HepG2 (cell line): ENCODE data around the gene HES7. TPM values are rescaled to one million over a fixed set of nuclear protein-coding genes. Genes with fewer than 3 reads are reported as not detected.

Source experiments
- ARNT ChIP-seq: fragments of 450-650 bp; IDR thresholded peaks from 2 replicates; pipeline ENCODE4 v1.6.1; 2017
- ASH2L ChIP-seq: fragments of 300-600, 200-600 bp; sonication (generic); IDR thresholded peaks from 2 replicates; pipeline ENCODE4 v1.7.0; 2017; ENCODE audit warnings: low read depth, mild to moderate bottlenecking, moderate library complexity, mixed read lengths, low read length; ENCODE audit not compliant: insufficient read length
- CREBL2 ChIP-seq: sonication (generic); formaldehyde crosslinking; IDR thresholded peaks from 2 replicates; pipeline ENCODE4 v1.8.1; 2023; ENCODE audit warnings: missing genetic modification reagents, mild to moderate bottlenecking, borderline replicate concordance
- DNMT3B ChIP-seq: conservative IDR thresholded peaks from 2 replicates; pipeline ENCODE4 v1.6.1; 2016; ENCODE audit warnings: missing biosample characterization, control low read depth
- GPBP1L1 ChIP-seq: sonication (generic); formaldehyde crosslinking; IDR thresholded peaks from 2 replicates; pipeline ENCODE4 v1.5.0; 2020; ENCODE audit warnings: mild to moderate bottlenecking, missing genetic modification reagents
- NCOA1 ChIP-seq: sonication (generic); formaldehyde crosslinking; IDR thresholded peaks from 2 replicates; pipeline ENCODE4 v1.9.0; 2021; ENCODE audit warnings: missing genetic modification reagents
- NFE2L1 ChIP-seq: sonication (generic); formaldehyde crosslinking; IDR thresholded peaks from 2 replicates; pipeline ENCODE4 v1.4.0; 2020; ENCODE audit warnings: missing genetic modification reagents, mild to moderate bottlenecking, borderline replicate concordance
- SMAD3 ChIP-seq: sonication (generic); formaldehyde crosslinking; IDR thresholded peaks from 2 replicates; pipeline ENCODE4 v1.4.0; 2020; ENCODE audit warnings: missing genetic modification reagents
- SP1 ChIP-seq, 2 experiments: fragments of 450-650 bp in 1 of 2; sonication (generic) in 1 of 2; formaldehyde crosslinking in 1 of 2; IDR thresholded peaks; 2 replicates each; pipeline versions ENCODE4 v1.4.0 to v1.6.1; 2016 to 2020; ENCODE audit warnings: missing genetic modification reagents in 1 of 2
- SP4 ChIP-seq: sonication (generic); formaldehyde crosslinking; IDR thresholded peaks from 2 replicates; pipeline ENCODE4 v1.8.1; 2023; ENCODE audit warnings: mild to moderate bottlenecking, missing genetic modification reagents
- ZC3H13 ChIP-seq: sonication (generic); formaldehyde crosslinking; IDR thresholded peaks from 2 replicates; pipeline ENCODE4 v1.8.1; 2023; ENCODE audit warnings: mild to moderate bottlenecking, missing genetic modification reagents, moderate library complexity
- ZFP90 ChIP-seq: sonication (generic); formaldehyde crosslinking; IDR thresholded peaks from 2 replicates; pipeline ENCODE4 v1.8.0; 2022; ENCODE audit warnings: missing genetic modification reagents, mild to moderate bottlenecking, inconsistent platforms, borderline replicate concordance
- ZMAT3 ChIP-seq: sonication (generic); formaldehyde crosslinking; conservative IDR thresholded peaks from 2 replicates; pipeline ENCODE4 v1.7.0; 2021; ENCODE audit warnings: missing genetic modification reagents
- ZNF329 ChIP-seq: sonication (generic); formaldehyde crosslinking; IDR thresholded peaks from 2 replicates; pipeline ENCODE4 v1.9.0; 2021; ENCODE audit warnings: low read depth, mild to moderate bottlenecking, missing genetic modification reagents
- ZNF343 ChIP-seq: sonication (generic); formaldehyde crosslinking; IDR thresholded peaks from 2 replicates; pipeline ENCODE4 v1.4.0; 2020; ENCODE audit warnings: mild to moderate bottlenecking, missing genetic modification reagents
- ZNF446 ChIP-seq: sonication (generic); formaldehyde crosslinking; IDR thresholded peaks from 2 replicates; pipeline ENCODE4 v1.5.0; 2020; ENCODE audit warnings: mild to moderate bottlenecking, missing genetic modification reagents
- ZNF800 ChIP-seq: sonication (generic); formaldehyde crosslinking; IDR thresholded peaks from 2 replicates; pipeline ENCODE4 v1.4.0; 2020; ENCODE audit warnings: missing genetic modification reagents
- polyA plus RNA-seq, 8 experiments: library from polyadenylated mRNA; depleted of rRNA in 3 of 8; stranded (reverse) in 7 of 8; unstranded in 1 of 8; fragments of >200 nt; fragmentation: Illumina TruSeq in 4 of 8; extraction: Trizol in 4 of 8; gene quantifications; 2 replicates each; pipeline versions ENCODE4 v1.2.1 to v1.2.3, GENCODE V29; 2011 to 2016; ENCODE audit warnings: low read depth in 4 of 8, missing spikeins in 1 of 8, mixed read lengths in 1 of 8; ENCODE audit not compliant: insufficient read depth in 1 of 8
- total RNA-seq, 5 experiments: library from RNA; depleted of rRNA; stranded (reverse); fragments of >200 nt; fragmentation: Illumina TruSeq; extraction: Trizol; gene quantifications; 2 replicates each; pipeline ENCODE4 v1.2.3, GENCODE V29; 2016; ENCODE audit warnings: low read depth in 1 of 5
- TF ChIP-seq, protein P1 (sequence below): sonication (generic); formaldehyde crosslinking; IDR thresholded peaks from 2 replicates; pipeline ENCODE4 v1.5.1; 2020; ENCODE audit warnings: mild to moderate bottlenecking, missing genetic modification reagents, borderline replicate concordance
- TF ChIP-seq, protein P2 (sequence below): sonication (generic); formaldehyde crosslinking; IDR thresholded peaks from 2 replicates; pipeline ENCODE4 v1.8.0; 2022; ENCODE audit warnings: low read depth, missing genetic modification reagents

Gene HES7
- total and polyA plus RNA-seq, 2 of the 13 experiments (the other 11 are each of a cell fraction or from before 2014, with no cell fraction given), result not detected

DNA sequence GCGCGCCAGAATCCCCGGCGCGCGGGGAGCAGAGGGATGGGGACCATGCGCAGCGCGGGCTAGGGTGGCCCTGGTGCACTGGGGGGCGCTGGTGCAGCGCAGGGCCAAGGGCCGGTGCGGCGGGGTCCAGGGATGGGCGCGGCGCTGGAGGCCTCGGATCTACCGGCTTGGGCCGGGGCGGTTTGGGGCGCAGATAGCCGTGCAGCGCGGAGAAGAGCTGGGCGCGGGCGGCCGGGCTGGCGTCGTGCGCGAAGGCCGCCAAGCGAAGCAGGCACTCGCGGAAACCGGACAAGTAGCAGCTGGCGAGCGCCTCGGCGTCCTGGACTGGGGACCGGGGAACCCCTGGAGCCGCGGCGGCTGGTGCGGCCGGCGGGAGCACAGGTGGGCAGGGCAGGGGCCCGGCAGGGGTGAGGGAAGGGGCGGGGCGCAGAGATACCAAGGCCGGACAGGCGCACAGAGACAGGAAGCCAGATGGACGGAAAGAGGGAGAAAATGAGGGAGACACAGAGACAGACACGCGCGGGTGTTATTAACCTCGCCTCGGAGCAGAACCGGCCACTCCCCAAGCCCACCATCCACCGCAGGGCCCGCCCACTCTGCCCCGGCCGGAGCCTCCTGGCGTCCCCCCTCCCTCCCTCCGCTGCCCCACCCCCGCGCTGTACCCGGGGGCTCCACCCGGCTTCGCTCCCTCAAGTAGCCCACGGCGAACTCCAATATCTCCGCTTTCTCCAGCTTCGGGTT lies 2.1 kb downstream of the HES7 start (continued):
- TF ChIP-seq ZNF329 (CRISPR knock-in tag), result no peak
- TF ChIP-seq CREBL2 (CRISPR knock-in tag), result peak; percentile 34; the same call in 1 of the 2 replicates
- 0 out of 2 replicates have a peak, but pooled peaks have one; percentile 31 for TF ChIP-seq ZC3H13
- TF ChIP-seq ZNF800 (CRISPR knock-in tag), result peak; percentile 97
- TF ChIP-seq ZNF446 (CRISPR knock-in tag), result 0 out of 2 replicates have a peak, but pooled peaks have one; percentile 53
- TF ChIP-seq ZNF343 (CRISPR knock-in tag), result 0 out of 2 replicates have a peak, but pooled peaks have one; percentile 46
- no peak for TF ChIP-seq SP1 (IDR thresholded peaks at IDR 0.05)
- no peak for TF ChIP-seq SP1 (CRISPR knock-in tag; IDR thresholded peaks at IDR 0.05)
- 0 out of 2 replicates have a peak, but pooled peaks have one; percentile 27 for TF ChIP-seq SMAD3 (CRISPR knock-in tag)
- TF ChIP-seq DNMT3B (CRISPR knock-in tag), result no peak
- no peak for TF ChIP-seq NCOA1 (CRISPR knock-in tag)
- TF ChIP-seq NFE2L1 (CRISPR knock-in tag), result no peak
- no peak for TF ChIP-seq SP4 (CRISPR knock-in tag)
- TF ChIP-seq GPBP1L1 (CRISPR knock-in tag), result no peak
- TF ChIP-seq ZFP90 (CRISPR knock-in tag), result no peak
- no peak for TF ChIP-seq ARNT
- TF ChIP-seq ASH2L, result no peak
- TF ChIP-seq, protein P1, sequence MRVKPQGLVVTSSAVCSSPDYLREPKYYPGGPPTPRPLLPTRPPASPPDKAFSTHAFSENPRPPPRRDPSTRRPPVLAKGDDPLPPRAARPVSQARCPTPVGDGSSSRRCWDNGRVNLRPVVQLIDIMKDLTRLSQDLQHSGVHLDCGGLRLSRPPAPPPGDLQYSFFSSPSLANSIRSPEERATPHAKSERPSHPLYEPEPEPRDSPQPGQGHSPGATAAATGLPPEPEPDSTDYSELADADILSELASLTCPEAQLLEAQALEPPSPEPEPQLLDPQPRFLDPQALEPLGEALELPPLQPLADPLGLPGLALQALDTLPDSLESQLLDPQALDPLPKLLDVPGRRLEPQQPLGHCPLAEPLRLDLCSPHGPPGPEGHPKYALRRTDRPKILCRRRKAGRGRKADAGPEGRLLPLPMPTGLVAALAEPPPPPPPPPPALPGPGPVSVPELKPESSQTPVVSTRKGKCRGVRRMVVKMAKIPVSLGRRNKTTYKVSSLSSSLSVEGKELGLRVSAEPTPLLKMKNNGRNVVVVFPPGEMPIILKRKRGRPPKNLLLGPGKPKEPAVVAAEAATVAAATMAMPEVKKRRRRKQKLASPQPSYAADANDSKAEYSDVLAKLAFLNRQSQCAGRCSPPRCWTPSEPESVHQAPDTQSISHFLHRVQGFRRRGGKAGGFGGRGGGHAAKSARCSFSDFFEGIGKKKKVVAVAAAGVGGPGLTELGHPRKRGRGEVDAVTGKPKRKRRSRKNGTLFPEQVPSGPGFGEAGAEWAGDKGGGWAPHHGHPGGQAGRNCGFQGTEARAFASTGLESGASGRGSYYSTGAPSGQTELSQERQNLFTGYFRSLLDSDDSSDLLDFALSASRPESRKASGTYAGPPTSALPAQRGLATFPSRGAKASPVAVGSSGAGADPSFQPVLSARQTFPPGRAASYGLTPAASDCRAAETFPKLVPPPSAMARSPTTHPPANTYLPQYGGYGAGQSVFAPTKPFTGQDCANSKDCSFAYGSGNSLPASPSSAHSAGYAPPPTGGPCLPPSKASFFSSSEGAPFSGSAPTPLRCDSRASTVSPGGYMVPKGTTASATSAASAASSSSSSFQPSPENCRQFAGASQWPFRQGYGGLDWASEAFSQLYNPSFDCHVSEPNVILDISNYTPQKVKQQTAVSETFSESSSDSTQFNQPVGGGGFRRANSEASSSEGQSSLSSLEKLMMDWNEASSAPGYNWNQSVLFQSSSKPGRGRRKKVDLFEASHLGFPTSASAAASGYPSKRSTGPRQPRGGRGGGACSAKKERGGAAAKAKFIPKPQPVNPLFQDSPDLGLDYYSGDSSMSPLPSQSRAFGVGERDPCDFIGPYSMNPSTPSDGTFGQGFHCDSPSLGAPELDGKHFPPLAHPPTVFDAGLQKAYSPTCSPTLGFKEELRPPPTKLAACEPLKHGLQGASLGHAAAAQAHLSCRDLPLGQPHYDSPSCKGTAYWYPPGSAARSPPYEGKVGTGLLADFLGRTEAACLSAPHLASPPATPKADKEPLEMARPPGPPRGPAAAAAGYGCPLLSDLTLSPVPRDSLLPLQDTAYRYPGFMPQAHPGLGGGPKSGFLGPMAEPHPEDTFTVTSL (CRISPR knock-in tag), result no peak
- no peak for TF ChIP-seq ZMAT3 (CRISPR knock-in tag)
- TF ChIP-seq, protein P2, sequence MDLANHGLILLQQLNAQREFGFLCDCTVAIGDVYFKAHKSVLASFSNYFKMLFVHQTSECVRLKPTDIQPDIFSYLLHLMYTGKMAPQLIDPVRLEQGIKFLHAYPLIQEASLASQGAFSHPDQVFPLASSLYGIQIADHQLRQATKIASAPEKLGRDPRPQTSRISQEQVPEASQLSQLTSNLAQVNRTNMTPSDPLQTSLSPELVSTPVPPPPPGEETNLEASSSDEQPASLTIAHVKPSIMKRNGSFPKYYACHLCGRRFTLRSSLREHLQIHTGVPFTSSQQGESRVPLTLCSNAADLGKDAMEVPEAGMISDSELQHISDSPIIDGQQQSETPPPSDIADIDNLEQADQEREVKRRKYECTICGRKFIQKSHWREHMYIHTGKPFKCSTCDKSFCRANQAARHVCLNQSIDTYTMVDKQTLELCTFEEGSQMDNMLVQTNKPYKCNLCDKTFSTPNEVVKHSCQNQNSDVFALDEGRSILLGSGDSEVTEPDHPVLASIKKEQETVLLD (CRISPR knock-in tag), result no peak
